Measurements from ENCODE around the gene STK32B.

GRCh38 chr4:5045097-5045496, 6.2 kb upstream of the STK32B start:
- TF ChIP-seq TCF12 (IDR thresholded peaks at IDR 0.05; ENCODE audit: low read depth) (no peak), ZBTB7A (IDR thresholded peaks at IDR 0.05; ENCODE audit: low read depth) (no peak), CEBPB (IDR thresholded peaks at IDR 0.05) (no peak), FOXM1 (IDR thresholded peaks at IDR 0.05; ENCODE audit: borderline replicate concordance, low read depth) (no peak), RAD21 (IDR thresholded peaks at IDR 0.05; ENCODE audit: low read depth) (no peak), EP300 (IDR thresholded peaks at IDR 0.05; ENCODE audit: borderline replicate concordance) (no peak), TAF1 (IDR thresholded peaks at IDR 0.05; ENCODE audit: low read depth) (no peak)

All from Ishikawa (cell line).